ENCODE measurements around the gene CXCL11.
A peak's percentile ranks its signal among the peaks of the same experiment; 100 is the strongest.
"Not testable (repeated sequence)": the region's sequence is repeated elsewhere in the genome, so short reads cannot be mapped to it uniquely, and the experiment has no call there.

Gene CXCL11

DNA sequence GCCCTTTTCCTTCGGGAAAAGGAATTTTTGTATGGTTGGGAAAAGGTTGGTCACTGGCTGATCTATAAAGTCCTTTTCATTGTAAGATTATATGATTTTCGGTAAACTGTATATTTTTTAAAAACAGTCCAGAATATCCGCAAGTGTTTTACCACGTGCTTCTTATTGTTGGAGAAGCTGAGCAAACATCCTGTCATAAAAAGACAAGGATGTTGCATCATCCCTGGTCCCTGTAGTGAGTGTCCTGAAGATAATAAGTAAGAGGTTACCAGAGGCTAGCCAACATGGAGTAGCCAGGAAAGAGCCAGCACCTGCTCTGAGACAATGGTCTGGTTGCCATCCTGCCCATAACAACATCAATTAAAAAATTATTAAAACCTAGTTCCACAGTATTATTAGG is 33.7 kb downstream of the CXCL11 start:
- TF ChIP-seq CTCF (IDR thresholded peaks at IDR 0.05; ENCODE audit: insufficient read depth, low read depth, low read length, missing control alignments), result no peak
- no peak for DNase-seq (ENCODE audit: low read depth)
- H3K4me3 ChIP-seq (ENCODE audit: low read depth, low read length), result no peak overlapping the region

DNA sequence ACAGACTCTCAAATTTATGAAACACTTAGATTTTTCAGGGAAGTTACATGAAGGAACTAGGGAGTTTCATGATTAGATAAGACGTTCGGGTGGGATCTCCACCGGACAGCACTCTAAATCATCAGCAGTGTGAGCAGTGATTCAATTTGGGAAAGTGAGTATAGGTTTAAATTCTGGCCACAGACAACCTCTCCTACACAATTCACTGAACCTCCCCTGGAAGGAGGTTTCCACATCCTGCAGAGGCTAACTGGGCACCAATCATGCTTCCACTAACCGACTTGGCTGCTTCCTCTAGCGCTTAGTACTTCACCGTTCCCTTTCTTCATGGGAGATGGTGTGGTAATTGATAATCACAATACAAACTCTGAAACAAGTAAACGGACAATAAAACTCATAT is 34.2 kb downstream of the CXCL11 start:
- TF ChIP-seq CTCF (IDR thresholded peaks at IDR 0.05; ENCODE audit: insufficient read depth, low read depth, low read length, missing control alignments), result no peak
- H3K4me3 ChIP-seq (ENCODE audit: low read depth, low read length), result no peak overlapping the region
- DNase-seq (ENCODE audit: low read depth), result no peak

DNA sequence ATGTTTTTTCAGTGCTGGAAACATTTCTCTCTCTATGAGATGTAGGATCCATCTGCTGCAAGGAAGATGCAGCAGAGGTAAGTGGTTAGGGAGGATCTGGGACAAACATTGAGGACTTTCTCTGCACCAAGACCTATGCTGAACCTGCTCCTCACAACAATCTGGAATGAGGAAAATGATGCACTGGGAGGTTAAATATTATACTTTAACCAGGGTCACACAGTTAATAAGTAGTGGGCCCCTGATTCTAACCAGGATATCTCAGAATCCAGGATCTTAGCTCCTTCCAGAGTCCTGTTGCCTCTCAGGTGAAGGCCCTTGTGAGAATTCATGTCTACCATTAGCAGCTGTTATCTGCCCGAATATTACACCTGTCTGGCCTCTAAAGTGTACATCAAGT is 35.6 kb downstream of the CXCL11 start:
- DNase-seq (ENCODE audit: low read depth), result no peak
- TF ChIP-seq CTCF (IDR thresholded peaks at IDR 0.05; ENCODE audit: insufficient read depth, low read depth, low read length, missing control alignments), result no peak
- H3K4me3 ChIP-seq (ENCODE audit: low read depth, low read length), result no peak overlapping the region

DNA sequence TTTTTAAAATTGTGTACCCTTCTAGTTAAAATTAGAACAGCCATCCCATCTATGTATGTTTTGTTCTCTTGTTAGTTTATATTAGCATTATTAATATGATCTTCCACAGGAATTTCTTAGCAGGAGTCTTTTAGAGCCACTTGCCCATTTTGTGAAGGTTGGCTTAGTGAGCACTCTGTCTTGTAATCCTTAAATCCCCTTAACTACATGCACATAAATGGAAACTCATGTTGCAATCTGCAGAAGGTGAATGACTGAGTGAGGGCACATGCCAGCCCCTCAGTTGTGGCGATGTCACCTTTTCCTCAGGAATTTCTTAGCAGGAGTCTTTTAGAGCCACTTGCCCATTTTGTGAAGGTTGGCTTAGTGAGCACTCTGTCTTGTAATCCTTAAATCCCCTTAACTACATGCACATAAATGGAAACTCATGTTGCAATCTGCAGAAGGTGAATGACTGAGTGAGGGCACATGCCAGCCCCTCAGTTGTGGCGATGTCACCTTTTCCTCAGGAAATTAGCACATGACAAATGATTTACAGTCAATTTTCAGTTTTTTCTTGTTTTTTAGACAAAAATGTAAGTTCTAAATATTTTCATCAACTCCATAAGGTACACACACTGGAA is 37.2 kb downstream of the CXCL11 start:
- not testable (repeated sequence) for H3K4me3 ChIP-seq (ENCODE audit: low read depth, low read length)

DNA sequence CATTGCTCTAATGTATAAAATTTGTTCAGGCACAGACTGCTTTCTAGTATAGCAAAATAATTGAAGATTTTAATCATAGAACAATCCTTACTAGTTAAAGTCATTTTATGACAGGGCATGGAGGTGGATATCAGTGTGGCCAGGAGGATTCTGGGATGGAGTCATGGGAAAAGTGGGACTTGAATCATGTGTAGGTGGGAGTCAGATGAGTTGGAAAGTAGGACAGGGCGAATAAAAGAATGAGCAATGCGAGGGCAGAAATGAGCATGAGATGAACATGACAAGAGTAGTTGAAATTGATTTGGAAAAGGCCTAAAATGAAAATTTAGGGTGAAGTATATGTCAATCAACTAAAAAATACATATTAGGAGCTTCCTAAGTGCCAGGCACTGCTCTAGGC is 37.9 kb downstream of the CXCL11 start:
- H3K4me3 ChIP-seq (ENCODE audit: low read depth, low read length), result no peak overlapping the region
- no peak for DNase-seq (ENCODE audit: low read depth)
- no peak for TF ChIP-seq CTCF (IDR thresholded peaks at IDR 0.05; ENCODE audit: insufficient read depth, low read depth, low read length, missing control alignments)

More for the DNA sequence above, 37.2 kb downstream of the CXCL11 start:
- DNase-seq (ENCODE audit: low read depth), result not testable (repeated sequence)

GRCh38 chr4:75997081-75997480 is 38.8 kb downstream of the CXCL11 start:
- TF ChIP-seq CTCF (IDR thresholded peaks at IDR 0.05; ENCODE audit: insufficient read depth, low read depth, low read length, missing control alignments), result no peak
- no peak overlapping the region for H3K4me3 ChIP-seq (ENCODE audit: low read depth, low read length)
- DNase-seq (ENCODE audit: low read depth), result no peak

GRCh38 chr4:75995727-75996126 is 40.1 kb downstream of the CXCL11 start:
- no peak overlapping the region for H3K4me3 ChIP-seq (ENCODE audit: low read depth, low read length)
- peak; percentile 53 for TF ChIP-seq CTCF (IDR thresholded peaks at IDR 0.05; ENCODE audit: insufficient read depth, low read depth, low read length, missing control alignments)
- peak; percentile 55 for DNase-seq (ENCODE audit: low read depth)

All from GM12865 (cell line).